GM19372 (cell line): ENCODE data around the gene ANTXRL.
"Not testable (repeated sequence)": the region's sequence is repeated elsewhere in the genome, so short reads cannot be mapped to it uniquely, and the experiment has no call there.

Experiments used
- ATAC-seq: cut with Tn5 transposase; IDR thresholded peaks from one replicate; pipeline ENCODE4 v1.9.1; 2021; ENCODE audit warnings: mild to moderate bottlenecking, low read depth, moderate library complexity; ENCODE audit not compliant: unreplicated experiment

ANTXRL gene

GRCh38 chr10:46305079-46305818 lies 18.5 kb downstream of the ANTXRL start:
- ATAC-seq: no peak

GRCh38 chr10:46305986-46306385 lies 19.2 kb downstream of the ANTXRL start:
- no peak for ATAC-seq

- ATAC-seq: no peak
Observed at GRCh38 chr10:46306516-46307184, 19.9 kb downstream of the ANTXRL start.

- ATAC-seq: no peak
Observed at GRCh38 chr10:46307281-46308112, 20.7 kb downstream of the ANTXRL start.

GRCh38 chr10:46308113-46308415 lies 21.3 kb downstream of the ANTXRL start:
- no peak for ATAC-seq

- no peak for ATAC-seq
Observed at GRCh38 chr10:46308666-46309450, 22.1 kb downstream of the ANTXRL start.

- no peak for ATAC-seq
Observed at GRCh38 chr10:46309511-46310142, 22.8 kb downstream of the ANTXRL start.

- no peak for ATAC-seq
Observed at GRCh38 chr10:46310143-46310514, 23.3 kb downstream of the ANTXRL start.

- no peak for ATAC-seq
Observed at GRCh38 chr10:46310851-46311250, 24.1 kb downstream of the ANTXRL start.

GRCh38 chr10:46311501-46311951 lies 24.7 kb downstream of the ANTXRL start:
- ATAC-seq: no peak

GRCh38 chr10:46311961-46312431 lies 25.2 kb downstream of the ANTXRL start:
- ATAC-seq: not testable (repeated sequence)

- no peak for ATAC-seq
Observed at GRCh38 chr10:46312953-46313352, 26.2 kb downstream of the ANTXRL start.

GRCh38 chr10:46314071-46314470 lies 27.3 kb downstream of the ANTXRL start:
- ATAC-seq: no peak

GRCh38 chr10:46315071-46315860 lies 28.5 kb downstream of the ANTXRL start:
- not testable (repeated sequence) for ATAC-seq

- no peak for ATAC-seq
Observed at GRCh38 chr10:46317370-46317769, 30.6 kb downstream of the ANTXRL start.

- no peak for ATAC-seq
Observed at GRCh38 chr10:46317889-46318288, 31.1 kb downstream of the ANTXRL start.

- no peak for ATAC-seq
Observed at GRCh38 chr10:46318799-46319198, 32.0 kb downstream of the ANTXRL start.

- ATAC-seq: no peak
Observed at GRCh38 chr10:46319389-46319788, 32.6 kb downstream of the ANTXRL start.

- ATAC-seq: no peak
Observed at GRCh38 chr10:46321770-46322169, 35.0 kb downstream of the ANTXRL start.
